ENCODE results near the gene INVS.
"Not testable (repeated sequence)": the region's sequence is repeated elsewhere in the genome, so short reads cannot be mapped to it uniquely, and the experiment has no call there.

Gene INVS

GRCh38 chr9:100306283-100306682 is 207.2 kb downstream of the INVS start:
- Histone ChIP-seq H4K20me1 (peaks cover 98% of the 10 kb centered on the region), H3K4me2 (no peak overlapping the region), H3K4me3 (no peak overlapping the region), H3K27ac (no peak overlapping the region), H3K27me3 (no peaks in the 10 kb centered on the region), H3K9me3 (no peaks in the 10 kb centered on the region), H3K36me3 (peaks cover 97% of the 10 kb centered on the region), H3K9ac (no peak overlapping the region), H3K4me1 (no peaks in the 10 kb centered on the region)
- no peak for TF ChIP-seq Cebpa-rat (IDR thresholded peaks at IDR 0.05)

GRCh38 chr9:100307080-100307479 is 208.0 kb downstream of the INVS start:
- Histone ChIP-seq H3K27me3 (no peaks in the 10 kb centered on the region), H3K9me3 (no peaks in the 10 kb centered on the region), H3K36me3 (peaks cover 97% of the 10 kb centered on the region), H4K20me1 (peaks cover 96% of the 10 kb centered on the region), H3K4me2 (no peak overlapping the region), H3K27ac (no peak overlapping the region), H3K9ac (no peak overlapping the region), H3K4me3 (no peak overlapping the region), H3K4me1 (no peaks in the 10 kb centered on the region)
- no peak for TF ChIP-seq Cebpa-rat (IDR thresholded peaks at IDR 0.05)

- Histone ChIP-seq H4K20me1 (peaks cover 85% of the 10 kb centered on the region), H3K4me3 (no peak overlapping the region), H3K36me3 (peaks cover 97% of the 10 kb centered on the region), H3K27me3 (no peaks in the 10 kb centered on the region), H3K27ac (no peak overlapping the region), H3K9ac (no peak overlapping the region), H3K4me1 (no peaks in the 10 kb centered on the region), H3K4me2 (no peak overlapping the region), H3K9me3 (0 out of 2 replicates have a peak, but pooled peaks cover 5% of the 10 kb centered on the region)
- TF ChIP-seq Cebpa-rat (IDR thresholded peaks at IDR 0.05) = no peak
Observed at GRCh38 chr9:100308965-100309564, 210.0 kb downstream of the INVS start.

GRCh38 chr9:100309992-100310391 is 210.9 kb downstream of the INVS start:
- Histone ChIP-seq H3K9me3 (0 out of 2 replicates have a peak, but pooled peaks cover 7% of the 10 kb centered on the region), H3K36me3 (peaks cover 97% of the 10 kb centered on the region), H3K4me2 (no peak overlapping the region), H4K20me1 (peaks cover 76% of the 10 kb centered on the region), H3K27me3 (no peaks in the 10 kb centered on the region), H3K4me1 (no peaks in the 10 kb centered on the region), H3K4me3 (no peak overlapping the region), H3K27ac (no peak overlapping the region), H3K9ac (no peak overlapping the region)
- no peak for TF ChIP-seq Cebpa-rat (IDR thresholded peaks at IDR 0.05)

GRCh38 chr9:100315561-100315960 is 216.5 kb downstream of the INVS start:
- peaks cover 54% of the 10 kb centered on the region for H4K20me1 ChIP-seq
- H3K4me1 ChIP-seq = no peaks in the 10 kb centered on the region
- H3K4me2 ChIP-seq = no peak overlapping the region
- H3K36me3 ChIP-seq = peaks cover 92% of the 10 kb centered on the region
- no peak overlapping the region for H3K9ac ChIP-seq
- no peak overlapping the region for H3K4me3 ChIP-seq
- 0 out of 2 replicates have a peak, but pooled peaks cover 7% of the 10 kb centered on the region for H3K9me3 ChIP-seq
- no peak for TF ChIP-seq Cebpa-rat (IDR thresholded peaks at IDR 0.05)
- H3K27me3 ChIP-seq = no peaks in the 10 kb centered on the region
- H3K27ac ChIP-seq = no peak overlapping the region

- Histone ChIP-seq H3K27ac (no peak overlapping the region), H3K36me3 (peaks cover 85% of the 10 kb centered on the region)
Observed at GRCh38 chr9:100317706-100318105, 218.7 kb downstream of the INVS start.

GRCh38 chr9:100322954-100323536 is 224.0 kb downstream of the INVS start:
- Histone ChIP-seq H4K20me1 (peaks cover 72% of the 10 kb centered on the region), H3K36me3 (peaks cover 79% of the 10 kb centered on the region), H3K9ac (no peak overlapping the region), H3K4me3 (no peak overlapping the region), H3K4me1 (0 out of 2 replicates have a peak, but pooled peaks cover 6% of the 10 kb centered on the region), H3K9me3 (no peaks in the 10 kb centered on the region), H3K27me3 (no peaks in the 10 kb centered on the region), H3K27ac (no peak overlapping the region), H3K4me2 (no peak overlapping the region)
- no peak for TF ChIP-seq Cebpa-rat (IDR thresholded peaks at IDR 0.05)

More at GRCh38 chr9:100317706-100318105, 218.7 kb downstream of the INVS start:
- no peak overlapping the region for H3K9ac ChIP-seq
- H3K9me3 ChIP-seq = 0 out of 2 replicates have a peak, but pooled peaks cover 7% of the 10 kb centered on the region
- H3K4me1 ChIP-seq = no peaks in the 10 kb centered on the region
- H4K20me1 ChIP-seq = peaks cover 44% of the 10 kb centered on the region
- no peaks in the 10 kb centered on the region for H3K27me3 ChIP-seq
- H3K4me2 ChIP-seq = no peak overlapping the region
- no peak for TF ChIP-seq Cebpa-rat (IDR thresholded peaks at IDR 0.05)
- H3K4me3 ChIP-seq = no peak overlapping the region

- Histone ChIP-seq H4K20me1 (peaks cover 78% of the 10 kb centered on the region), H3K27ac (no peak overlapping the region), H3K9me3 (no peaks in the 10 kb centered on the region), H3K4me2 (no peak overlapping the region), H3K4me3 (no peak overlapping the region), H3K36me3 (peaks cover 80% of the 10 kb centered on the region), H3K9ac (no peak overlapping the region), H3K4me1 (0 out of 2 replicates have a peak, but pooled peaks cover 6% of the 10 kb centered on the region), H3K27me3 (no peaks in the 10 kb centered on the region)
- no peak for TF ChIP-seq Cebpa-rat (IDR thresholded peaks at IDR 0.05)
Observed at GRCh38 chr9:100324594-100325200, 225.7 kb downstream of the INVS start.

- H3K36me3 ChIP-seq = peaks cover 91% of the 10 kb centered on the region
- H3K4me2 ChIP-seq = not testable (repeated sequence)
- H4K20me1 ChIP-seq = peaks cover 90% of the 10 kb centered on the region
Observed at GRCh38 chr9:100338736-100339135, 239.7 kb downstream of the INVS start.

GRCh38 chr9:100340224-100340623 is 241.2 kb downstream of the INVS start:
- Histone ChIP-seq H3K27me3 (no peaks in the 10 kb centered on the region), H3K36me3 (peaks cover 91% of the 10 kb centered on the region)
- TF ChIP-seq Cebpa-rat (IDR thresholded peaks at IDR 0.05) = no peak

More at GRCh38 chr9:100338736-100339135, 239.7 kb downstream of the INVS start:
- not testable (repeated sequence) for H3K9me3 ChIP-seq, H3K9ac ChIP-seq, H3K4me3 ChIP-seq, H3K27me3 ChIP-seq, H3K27ac ChIP-seq
- peaks cover 21% of the 10 kb centered on the region for H3K4me1 ChIP-seq

More at GRCh38 chr9:100340224-100340623, 241.2 kb downstream of the INVS start:
- H3K9me3 ChIP-seq = no peaks in the 10 kb centered on the region
- no peak overlapping the region for H3K9ac ChIP-seq
- no peak overlapping the region for H3K4me2 ChIP-seq
- H3K27ac ChIP-seq = no peak overlapping the region
- H4K20me1 ChIP-seq = peaks cover 90% of the 10 kb centered on the region
- H3K4me1 ChIP-seq = peaks cover 14% of the 10 kb centered on the region
- no peak overlapping the region for H3K4me3 ChIP-seq
